ENCODE measurements around the gene CDHR4.

- TF ChIP-seq ZBTB34 (CRISPR knock-in tag; IDR thresholded peaks at IDR 0.05) = no peak
- TF ChIP-seq ZNF224 (CRISPR knock-in tag; IDR thresholded peaks at IDR 0.05) = no peak
These were observed 7.9 kb upstream of the CDHR4 start for GRCh38 chr3:49807431-49808114.
